Measurements from ENCODE around the gene COL23A1. TPM values are rescaled to one million over a fixed set of nuclear protein-coding genes. Genes with fewer than 3 reads are reported as not detected.

COL23A1 gene
- total RNA-seq, 2 experiments from 2014 or later: 0.10 to 0.18 TPM

DNA sequence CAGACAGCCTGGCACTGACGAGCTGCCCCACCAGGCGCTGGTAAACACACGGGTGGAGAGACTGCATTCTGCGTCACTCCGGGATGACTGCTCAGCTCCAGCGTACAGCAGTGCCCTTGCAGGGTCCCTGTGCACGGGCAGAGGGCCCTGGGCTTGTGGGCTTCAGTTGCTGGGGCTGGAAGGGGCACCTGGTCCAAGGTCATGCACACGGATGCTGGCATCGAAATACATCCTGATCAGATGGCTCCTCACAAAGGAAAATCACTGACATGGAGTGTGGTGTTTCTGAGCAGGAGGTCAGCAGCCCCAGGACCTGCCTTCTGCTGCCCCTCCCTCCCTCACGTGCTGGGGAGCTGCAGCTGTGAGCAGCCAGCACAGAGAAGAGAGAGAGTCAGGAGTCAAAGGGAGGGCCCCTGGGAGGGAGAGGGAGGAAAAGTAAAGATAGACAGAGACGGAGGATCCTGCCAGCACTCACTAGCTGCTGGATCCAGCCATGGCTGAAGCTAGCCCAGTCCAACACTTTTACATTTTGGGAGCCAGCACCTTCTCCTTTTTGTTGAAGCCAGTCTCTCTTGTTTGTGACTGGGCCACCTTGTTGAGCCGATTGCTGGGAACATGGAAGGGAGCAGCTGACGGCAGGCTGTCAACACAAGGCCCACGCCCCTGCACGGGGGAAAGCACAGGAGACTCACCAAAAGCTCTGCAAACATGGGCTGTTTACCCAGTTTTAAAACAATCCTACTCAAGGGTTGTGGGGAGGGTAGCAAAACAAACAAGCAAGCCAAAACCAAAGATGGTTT is 191.1 kb downstream of the COL23A1 start:
- H3K27me3 Mint-ChIP-seq: no peaks in the 10 kb centered on the region
- no peak overlapping the region for H3K4me3 Mint-ChIP-seq
- no peak for DNase-seq
- POLR2A ChIA-PET: no interaction called here
- H3K4me1 Mint-ChIP-seq: no peaks in the 10 kb centered on the region
- H3K36me3 Mint-ChIP-seq (ENCODE audit: low read depth): no peaks in the 10 kb centered on the region
- CTCF ChIA-PET: no interaction called here
- no peaks in the 10 kb centered on the region for H3K9me3 Mint-ChIP-seq
- no peak overlapping the region for H3K27ac Mint-ChIP-seq

DNA sequence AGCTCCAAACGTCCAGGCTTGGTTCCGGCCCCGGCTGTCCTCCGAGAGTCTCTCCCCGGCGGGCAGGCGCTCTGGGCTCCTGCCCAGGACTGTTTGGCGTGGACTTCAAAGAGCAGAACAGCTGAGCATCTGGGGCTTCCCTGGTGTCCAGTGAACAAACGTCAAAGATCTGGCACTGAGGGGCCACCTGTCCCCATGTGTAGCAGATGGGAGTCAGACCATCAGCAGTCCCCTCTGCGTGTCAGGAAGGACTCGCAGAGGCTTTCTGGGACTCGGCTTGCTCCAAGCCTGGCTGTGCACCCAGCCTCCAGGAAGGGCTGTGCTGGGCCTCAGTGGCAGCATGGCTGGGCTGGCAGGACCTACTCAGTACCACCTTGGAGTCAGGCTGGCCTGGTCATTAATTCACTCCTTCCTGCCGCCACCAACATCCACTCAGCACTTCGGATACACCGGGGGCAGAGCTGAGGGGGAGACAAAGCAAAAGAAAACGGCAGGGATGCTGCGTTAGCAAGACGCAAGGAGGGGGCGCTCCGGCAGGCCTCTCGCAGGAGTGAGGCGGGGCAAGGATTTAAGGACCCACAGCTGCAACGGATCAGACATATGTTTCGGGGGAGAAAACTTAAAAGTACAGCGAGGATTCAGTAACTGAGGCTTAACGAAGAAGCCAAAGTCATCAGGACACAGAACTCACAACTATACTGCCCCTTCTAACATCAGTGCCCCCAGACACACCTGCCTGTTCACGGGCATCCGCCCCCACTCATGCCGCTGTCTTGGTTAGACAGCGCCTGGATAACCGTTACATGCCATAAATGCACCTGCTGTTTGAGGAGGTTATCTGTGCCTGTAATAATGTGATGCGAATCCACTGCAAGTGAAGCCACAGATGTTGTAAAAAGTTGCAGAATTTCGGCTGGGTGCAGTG is 193.1 kb downstream of the COL23A1 start:
- CTCF ChIA-PET: no interaction called here
- Mint-ChIP-seq H3K4me1 (no peaks in the 10 kb centered on the region), H3K4me3 (no peak overlapping the region), H3K27me3 (no peaks in the 10 kb centered on the region), H3K27ac (no peak overlapping the region), H3K9me3 (no peaks in the 10 kb centered on the region), H3K36me3 (ENCODE audit: low read depth) (no peaks in the 10 kb centered on the region)
- DNase-seq: no peak
- POLR2A ChIA-PET: no interaction called here

DNA sequence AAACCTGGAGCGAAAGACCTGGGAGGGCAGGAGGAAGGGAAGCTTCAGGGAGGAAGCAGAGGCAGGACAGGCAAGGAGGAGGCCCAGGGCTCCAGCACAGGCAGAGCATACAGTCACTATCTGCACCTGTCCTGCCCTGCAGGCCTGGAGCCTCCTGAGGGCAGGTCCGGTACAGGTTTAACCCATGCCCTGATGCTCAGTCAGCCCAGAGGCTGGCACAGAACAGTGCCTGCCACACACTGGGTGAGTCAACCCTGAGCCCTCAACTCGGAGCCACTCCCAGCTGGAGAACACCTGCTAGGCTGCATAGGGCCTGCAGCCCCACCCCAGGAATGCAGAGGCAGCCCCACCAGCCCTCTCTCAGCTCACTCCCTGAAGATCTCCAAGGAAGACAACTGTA is 196.1 kb downstream of the COL23A1 start:
- DNase-seq: no peak
- no peaks in the 10 kb centered on the region for H3K4me1 Mint-ChIP-seq
- CTCF ChIA-PET: no interaction called here

DNA sequence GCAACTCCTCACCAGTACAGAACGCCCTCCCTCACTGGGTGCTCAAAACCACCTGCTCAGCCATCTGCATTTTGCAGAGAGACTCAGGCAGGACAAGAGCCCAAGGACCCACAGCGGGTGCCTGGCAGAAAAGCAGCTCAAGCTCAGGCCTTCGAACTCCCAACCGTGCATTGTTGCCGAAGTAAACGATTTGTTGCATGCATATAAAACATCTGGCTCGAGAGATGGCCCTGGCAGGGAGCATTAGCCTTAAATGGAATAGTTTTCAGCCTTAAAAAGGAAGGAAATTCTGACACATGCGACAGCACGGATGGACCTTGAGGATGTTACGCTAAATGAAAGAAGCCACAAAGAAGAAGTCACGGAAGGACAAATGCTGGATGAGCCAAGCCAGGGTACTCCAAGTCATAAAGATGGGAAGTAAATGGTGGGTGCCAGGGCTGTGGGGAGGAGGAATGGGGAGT is 197.2 kb downstream of the COL23A1 start:
- no peaks in the 10 kb centered on the region for H3K27me3 Mint-ChIP-seq

More for the DNA sequence above, 196.1 kb downstream of the COL23A1 start:
- H3K9me3 Mint-ChIP-seq: no peaks in the 10 kb centered on the region
- POLR2A ChIA-PET: interaction anchor here (0.7 kb wide), 1 partner anchor 85 kb away, joined by 3 read pairs; no protein-coding TSS in a partner anchor
- no peaks in the 10 kb centered on the region for H3K36me3 Mint-ChIP-seq (ENCODE audit: low read depth)
- H3K4me3 Mint-ChIP-seq: no peak overlapping the region
- H3K27me3 Mint-ChIP-seq: no peaks in the 10 kb centered on the region
- H3K27ac Mint-ChIP-seq: no peak overlapping the region

DNA sequence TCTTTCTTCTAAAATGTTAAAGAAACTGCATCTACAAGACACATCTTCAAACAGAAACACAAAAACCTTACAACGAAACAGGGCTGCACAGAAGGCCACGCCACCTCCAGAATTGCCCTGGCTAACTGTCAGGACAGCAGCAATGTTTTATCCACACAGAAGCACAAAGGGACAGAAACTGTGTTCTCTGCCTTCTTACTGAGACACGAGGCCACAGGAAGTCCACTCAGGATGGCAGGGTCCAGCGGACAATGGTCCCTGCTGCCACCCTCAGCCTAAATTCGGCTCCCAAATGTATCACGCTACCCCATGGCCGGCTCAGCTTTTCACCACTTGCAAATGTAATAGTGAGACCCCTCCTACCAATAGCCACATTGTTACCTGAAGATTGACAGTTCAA is 197.8 kb downstream of the COL23A1 start:
- Mint-ChIP-seq H3K27ac (no peak overlapping the region), H3K27me3 (no peaks in the 10 kb centered on the region), H3K4me1 (no peaks in the 10 kb centered on the region), H3K36me3 (ENCODE audit: low read depth) (no peaks in the 10 kb centered on the region), H3K4me3 (no peak overlapping the region), H3K9me3 (no peaks in the 10 kb centered on the region)
- CTCF ChIA-PET: no interaction called here
- POLR2A ChIA-PET: no interaction called here
- DNase-seq: no peak

More for the DNA sequence above, 197.2 kb downstream of the COL23A1 start:
- Mint-ChIP-seq H3K4me3 (no peak overlapping the region), H3K27ac (no peak overlapping the region), H3K4me1 (no peaks in the 10 kb centered on the region), H3K9me3 (no peaks in the 10 kb centered on the region), H3K36me3 (ENCODE audit: low read depth) (no peaks in the 10 kb centered on the region)
- ChIA-PET POLR2A (no interaction called here), CTCF (no interaction called here)
- DNase-seq: no peak

DNA sequence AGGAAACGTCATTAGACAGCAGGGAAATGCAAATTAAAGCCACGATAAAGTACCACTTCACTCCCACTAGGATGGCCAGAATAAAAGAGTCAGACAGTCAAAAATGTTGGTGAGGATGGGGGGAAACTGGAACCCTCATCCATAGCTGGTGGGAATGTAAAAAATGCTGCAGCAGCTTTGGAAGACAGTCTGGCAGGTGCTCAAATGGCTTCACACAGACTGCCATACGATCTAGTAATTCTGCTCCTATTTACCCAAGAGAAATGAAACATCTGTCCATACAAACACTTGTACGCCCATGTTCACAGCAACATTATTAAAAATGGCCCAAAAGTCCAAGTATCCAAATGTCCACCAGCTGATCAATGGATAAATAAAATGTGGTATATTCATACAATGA is 198.7 kb downstream of the COL23A1 start:
- Mint-ChIP-seq H3K4me3 (no peak overlapping the region), H3K27me3 (no peaks in the 10 kb centered on the region), H3K27ac (no peak overlapping the region), H3K36me3 (ENCODE audit: low read depth) (no peaks in the 10 kb centered on the region), H3K9me3 (no peaks in the 10 kb centered on the region), H3K4me1 (no peaks in the 10 kb centered on the region)
- ChIA-PET POLR2A (no interaction called here), CTCF (no interaction called here)
- DNase-seq: no peak

DNA sequence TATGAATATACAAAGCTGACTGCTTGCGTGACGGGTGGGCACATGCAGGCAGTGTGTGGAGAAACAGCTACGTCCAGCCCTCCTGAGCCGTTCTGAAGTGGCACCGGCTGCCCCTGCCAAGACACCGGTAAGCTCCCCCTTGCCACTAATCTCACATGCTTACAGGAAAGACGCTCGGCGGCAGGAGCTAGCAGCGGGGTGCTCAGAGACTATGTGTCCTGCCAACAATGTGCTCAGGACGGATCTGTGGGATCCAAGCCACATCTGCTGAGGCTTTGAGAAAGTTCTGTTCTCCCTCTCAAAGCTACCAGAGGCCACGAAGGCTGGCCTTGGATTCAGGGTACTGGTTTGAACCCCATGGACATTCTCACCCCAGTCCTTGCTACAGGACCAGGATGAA is 200.4 kb downstream of the COL23A1 start:
- H3K9me3 Mint-ChIP-seq: no peaks in the 10 kb centered on the region
- H3K4me3 Mint-ChIP-seq: no peak overlapping the region
- ChIA-PET POLR2A (no interaction called here), CTCF (no interaction called here)
- no peaks in the 10 kb centered on the region for H3K4me1 Mint-ChIP-seq
- H3K27me3 Mint-ChIP-seq: no peaks in the 10 kb centered on the region
- no peaks in the 10 kb centered on the region for H3K36me3 Mint-ChIP-seq (ENCODE audit: low read depth)
- no peak for DNase-seq
- no peak overlapping the region for H3K27ac Mint-ChIP-seq

DNA sequence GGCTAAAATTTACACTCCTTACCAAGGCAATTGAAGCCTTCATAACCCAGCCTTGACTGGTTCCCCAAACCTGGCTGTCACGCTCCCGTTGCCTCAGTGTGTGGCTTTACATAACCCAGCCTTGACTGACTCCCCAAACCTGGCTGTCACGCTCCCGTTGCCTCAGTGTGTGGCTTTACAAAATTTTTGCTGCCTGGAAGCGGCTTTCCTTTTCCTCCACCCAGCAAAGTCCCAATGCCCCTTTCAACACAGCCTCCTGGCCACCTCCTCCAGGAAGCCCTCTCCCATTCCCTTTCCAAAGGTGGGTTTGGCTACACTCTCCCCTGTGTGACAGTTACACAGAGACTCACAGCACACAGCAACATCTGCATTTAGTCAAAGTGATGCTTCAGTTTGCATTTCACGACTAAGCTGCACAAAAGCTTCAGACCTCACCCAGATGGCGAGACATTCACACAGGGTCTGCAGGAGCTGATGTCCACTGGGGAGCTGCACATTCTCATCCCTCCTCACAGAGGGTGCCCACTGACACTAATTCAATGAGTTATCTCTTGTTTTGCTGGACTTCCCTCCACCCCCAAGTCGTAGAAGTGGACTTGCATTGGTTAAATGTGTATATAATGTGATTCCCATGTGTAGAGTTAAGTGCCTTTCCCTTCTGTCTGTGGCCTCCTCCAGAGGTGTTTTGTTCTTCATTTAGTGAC is 201.0 kb downstream of the COL23A1 start:
- Mint-ChIP-seq H3K4me3 (no peak overlapping the region), H3K27me3 (no peaks in the 10 kb centered on the region), H3K27ac (no peak overlapping the region), H3K36me3 (ENCODE audit: low read depth) (no peaks in the 10 kb centered on the region), H3K9me3 (no peaks in the 10 kb centered on the region), H3K4me1 (no peaks in the 10 kb centered on the region)
- ChIA-PET POLR2A (no interaction called here), CTCF (no interaction called here)
- DNase-seq: no peak

DNA sequence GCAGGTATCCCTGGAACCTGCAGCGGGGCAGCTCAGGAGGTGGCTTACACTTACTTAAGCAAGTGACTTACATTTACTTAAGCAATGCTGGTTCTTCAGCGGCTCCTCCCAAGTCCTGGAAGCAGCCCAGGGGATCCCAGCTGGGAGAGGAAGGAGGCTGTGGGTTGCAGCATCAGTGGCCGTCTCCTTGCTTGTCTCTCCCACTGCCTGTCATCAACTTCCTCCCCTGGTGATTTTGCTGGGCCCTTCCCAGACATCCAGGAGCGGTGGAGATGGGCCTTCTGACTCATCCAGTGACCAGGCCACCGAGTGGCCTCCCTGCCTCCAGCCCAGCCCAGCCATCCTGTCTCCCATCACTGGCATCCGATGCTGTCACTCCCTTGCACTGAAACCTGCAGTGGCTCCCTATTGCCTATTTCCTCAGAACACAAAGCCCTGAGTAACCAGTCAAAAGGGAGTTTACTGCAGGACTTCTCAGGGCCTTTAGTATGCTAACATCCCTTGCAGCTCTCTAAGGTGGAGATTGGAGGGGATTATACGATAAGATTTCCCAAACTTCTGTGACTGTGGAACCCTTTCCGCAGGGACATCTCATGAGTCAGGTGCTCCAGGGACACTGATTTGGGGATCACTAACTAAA is 201.7 kb downstream of the COL23A1 start:
- Mint-ChIP-seq H3K9me3 (no peaks in the 10 kb centered on the region), H3K4me1 (no peaks in the 10 kb centered on the region), H3K27ac (no peak overlapping the region), H3K4me3 (no peak overlapping the region), H3K36me3 (ENCODE audit: low read depth) (no peaks in the 10 kb centered on the region), H3K27me3 (no peaks in the 10 kb centered on the region)
- DNase-seq: no peak
- CTCF ChIA-PET: no interaction called here
- POLR2A ChIA-PET: no interaction called here

DNA sequence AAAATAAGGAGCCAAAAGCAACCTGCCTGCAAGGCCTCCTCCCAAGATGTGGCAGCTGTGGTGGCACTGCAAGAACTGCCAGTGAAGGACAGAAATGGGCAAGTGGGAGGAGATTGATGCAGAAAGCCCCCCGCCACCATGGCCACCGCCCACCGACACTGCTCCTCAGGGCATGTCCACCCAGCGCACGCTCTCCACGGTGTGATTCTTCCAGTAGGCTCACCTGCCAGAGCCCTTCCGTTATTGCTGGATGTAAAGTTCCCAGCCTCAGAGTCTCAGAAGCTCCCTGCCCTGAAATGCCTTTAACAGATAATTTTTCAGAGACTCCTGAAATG is 202.4 kb downstream of the COL23A1 start:
- no peak overlapping the region for H3K27ac Mint-ChIP-seq
- no peaks in the 10 kb centered on the region for H3K9me3 Mint-ChIP-seq
- no peaks in the 10 kb centered on the region for H3K4me1 Mint-ChIP-seq
- no peaks in the 10 kb centered on the region for H3K27me3 Mint-ChIP-seq
- DNase-seq: no peak
- ChIA-PET CTCF (no interaction called here), POLR2A (no interaction called here)
- H3K4me3 Mint-ChIP-seq: no peak overlapping the region
- no peaks in the 10 kb centered on the region for H3K36me3 Mint-ChIP-seq (ENCODE audit: low read depth)

DNA sequence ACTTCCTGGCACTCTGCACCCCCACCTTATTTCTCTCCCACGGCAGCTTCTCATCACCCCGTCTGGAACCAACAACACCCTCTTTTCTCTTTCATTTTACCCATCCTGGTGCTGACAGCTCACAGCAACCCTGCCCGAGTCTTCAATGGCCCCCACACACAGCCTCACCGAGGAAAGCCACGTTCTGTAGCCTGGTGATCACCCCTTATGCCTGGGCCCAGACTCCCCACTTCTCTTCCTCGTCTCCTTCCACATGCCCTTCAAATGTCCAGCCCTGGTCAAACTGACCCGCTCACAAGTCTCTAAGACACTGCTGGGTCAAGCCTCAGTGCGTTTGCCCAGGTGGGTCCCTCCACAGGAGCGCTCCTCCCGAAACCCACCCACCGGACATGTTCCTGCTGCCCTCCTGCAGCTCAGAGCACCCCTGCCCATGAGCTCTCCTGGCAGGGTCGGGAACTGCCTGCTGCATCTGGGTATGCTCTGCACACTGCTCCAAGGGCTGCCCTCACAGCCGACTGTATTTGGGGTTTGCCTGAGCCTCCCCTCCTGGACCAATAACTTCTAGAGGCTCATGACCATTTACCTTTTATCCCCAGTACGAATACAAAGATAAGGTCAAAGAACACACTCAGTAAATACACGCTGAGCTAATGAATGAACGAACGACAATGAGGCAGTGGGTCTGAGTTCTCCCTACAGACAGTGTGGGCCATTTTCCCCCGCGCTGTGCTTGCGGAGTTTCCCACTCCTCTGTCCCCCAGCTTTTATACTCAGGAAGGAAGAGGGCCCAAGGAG is 202.9 kb downstream of the COL23A1 start:
- CTCF ChIA-PET: no interaction called here
- no peaks in the 10 kb centered on the region for H3K36me3 Mint-ChIP-seq (ENCODE audit: low read depth)

DNA sequence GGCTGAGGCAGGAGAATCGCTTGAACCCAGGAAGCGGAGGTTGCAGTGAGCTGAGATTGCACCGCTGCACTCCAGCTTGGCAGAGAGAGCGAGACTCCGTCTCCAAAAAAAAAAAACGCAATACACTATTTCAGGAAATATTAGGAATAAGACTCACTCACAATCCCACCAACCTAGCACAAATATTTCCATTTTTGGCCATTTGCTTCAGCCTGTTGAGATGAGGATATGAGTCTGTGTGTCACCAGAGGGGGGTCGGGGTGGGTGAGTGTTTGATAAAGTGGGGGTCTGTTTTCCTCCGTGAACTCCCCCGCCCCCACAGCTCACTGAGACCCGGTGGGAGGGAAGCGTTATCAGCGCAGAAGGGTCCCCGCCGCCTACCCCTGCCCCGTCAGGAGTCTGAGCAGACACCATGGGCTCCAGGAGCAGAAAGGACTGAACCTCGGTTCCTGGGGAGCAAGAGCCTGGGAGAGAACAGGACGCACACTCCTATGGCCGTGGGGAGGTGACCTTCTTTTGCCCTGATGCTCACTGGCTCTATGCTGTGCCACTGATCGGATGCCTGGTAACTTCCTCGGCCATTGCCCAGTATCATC is 203.8 kb downstream of the COL23A1 start:
- no peaks in the 10 kb centered on the region for H3K9me3 Mint-ChIP-seq
- no peak overlapping the region for H3K4me3 Mint-ChIP-seq
- no peak for DNase-seq
- CTCF ChIA-PET: no interaction called here
- no peaks in the 10 kb centered on the region for H3K36me3 Mint-ChIP-seq (ENCODE audit: low read depth)
- H3K4me1 Mint-ChIP-seq: no peaks in the 10 kb centered on the region
- POLR2A ChIA-PET: no interaction called here
- H3K27me3 Mint-ChIP-seq: no peaks in the 10 kb centered on the region
- no peak overlapping the region for H3K27ac Mint-ChIP-seq

More for the DNA sequence above, 202.9 kb downstream of the COL23A1 start:
- DNase-seq: no peak
- Mint-ChIP-seq H3K4me3 (no peak overlapping the region), H3K9me3 (no peaks in the 10 kb centered on the region), H3K27me3 (no peaks in the 10 kb centered on the region), H3K4me1 (no peaks in the 10 kb centered on the region), H3K27ac (no peak overlapping the region)
- POLR2A ChIA-PET: no interaction called here

All from activated CD4-positive, alpha-beta memory T cell treated with anti-CD3 and anti-CD28 coated beads, Interleukin-2, amount 10 ng/mL, durations not matched to agents 7 days and 5 days (primary cell).